ENCODE data around the gene CLCN6.

Gene CLCN6

DNA sequence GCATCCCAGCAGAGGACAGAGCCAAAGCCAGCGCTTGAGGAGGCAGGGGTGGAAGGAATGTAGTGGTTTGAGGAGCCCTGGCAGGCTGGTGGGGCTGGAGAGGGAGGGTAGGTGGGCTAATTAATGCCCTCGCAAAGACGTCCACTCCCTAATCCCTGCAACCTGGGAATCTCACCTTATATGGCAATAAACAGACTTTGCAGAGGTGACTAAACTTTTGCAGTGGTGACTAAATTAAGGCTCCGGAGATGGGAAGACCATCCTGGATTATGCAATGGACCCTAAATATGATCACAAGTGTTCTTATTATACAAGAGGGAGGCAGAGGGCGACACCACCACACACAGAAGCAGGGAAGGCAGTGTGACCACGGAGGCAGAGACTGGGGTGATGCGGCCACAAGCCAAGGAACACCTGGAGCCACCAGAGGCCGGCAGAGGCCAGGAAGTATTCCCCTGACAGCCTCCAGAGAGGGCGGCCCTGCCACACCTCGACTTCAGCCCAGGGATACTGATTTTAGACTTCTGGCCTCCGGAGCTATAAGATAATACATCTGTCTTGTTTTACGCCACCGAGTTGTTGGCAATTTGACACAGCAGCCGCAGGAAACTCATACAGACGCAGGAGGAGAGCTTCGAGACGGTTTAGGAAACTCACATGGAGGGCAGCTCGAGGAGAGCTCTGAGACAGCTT lies 75.9 kb downstream of the CLCN6 start:
- ChIA-PET POLR2A (interaction anchor here (0.5 kb wide), 1 partner anchor 28 kb away, joined by 3 read pairs; no protein-coding TSS in a partner anchor), CTCF (no interaction called here)
- DNase-seq (ENCODE audit: extremely low spot score): no peak
- TF ChIP-seq, protein P1, sequence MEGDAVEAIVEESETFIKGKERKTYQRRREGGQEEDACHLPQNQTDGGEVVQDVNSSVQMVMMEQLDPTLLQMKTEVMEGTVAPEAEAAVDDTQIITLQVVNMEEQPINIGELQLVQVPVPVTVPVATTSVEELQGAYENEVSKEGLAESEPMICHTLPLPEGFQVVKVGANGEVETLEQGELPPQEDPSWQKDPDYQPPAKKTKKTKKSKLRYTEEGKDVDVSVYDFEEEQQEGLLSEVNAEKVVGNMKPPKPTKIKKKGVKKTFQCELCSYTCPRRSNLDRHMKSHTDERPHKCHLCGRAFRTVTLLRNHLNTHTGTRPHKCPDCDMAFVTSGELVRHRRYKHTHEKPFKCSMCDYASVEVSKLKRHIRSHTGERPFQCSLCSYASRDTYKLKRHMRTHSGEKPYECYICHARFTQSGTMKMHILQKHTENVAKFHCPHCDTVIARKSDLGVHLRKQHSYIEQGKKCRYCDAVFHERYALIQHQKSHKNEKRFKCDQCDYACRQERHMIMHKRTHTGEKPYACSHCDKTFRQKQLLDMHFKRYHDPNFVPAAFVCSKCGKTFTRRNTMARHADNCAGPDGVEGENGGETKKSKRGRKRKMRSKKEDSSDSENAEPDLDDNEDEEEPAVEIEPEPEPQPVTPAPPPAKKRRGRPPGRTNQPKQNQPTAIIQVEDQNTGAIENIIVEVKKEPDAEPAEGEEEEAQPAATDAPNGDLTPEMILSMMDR (IDR thresholded peaks at IDR 0.05; ENCODE audit: control extremely low read depth, extremely low read depth, low read depth, missing control alignments): no peak

DNA sequence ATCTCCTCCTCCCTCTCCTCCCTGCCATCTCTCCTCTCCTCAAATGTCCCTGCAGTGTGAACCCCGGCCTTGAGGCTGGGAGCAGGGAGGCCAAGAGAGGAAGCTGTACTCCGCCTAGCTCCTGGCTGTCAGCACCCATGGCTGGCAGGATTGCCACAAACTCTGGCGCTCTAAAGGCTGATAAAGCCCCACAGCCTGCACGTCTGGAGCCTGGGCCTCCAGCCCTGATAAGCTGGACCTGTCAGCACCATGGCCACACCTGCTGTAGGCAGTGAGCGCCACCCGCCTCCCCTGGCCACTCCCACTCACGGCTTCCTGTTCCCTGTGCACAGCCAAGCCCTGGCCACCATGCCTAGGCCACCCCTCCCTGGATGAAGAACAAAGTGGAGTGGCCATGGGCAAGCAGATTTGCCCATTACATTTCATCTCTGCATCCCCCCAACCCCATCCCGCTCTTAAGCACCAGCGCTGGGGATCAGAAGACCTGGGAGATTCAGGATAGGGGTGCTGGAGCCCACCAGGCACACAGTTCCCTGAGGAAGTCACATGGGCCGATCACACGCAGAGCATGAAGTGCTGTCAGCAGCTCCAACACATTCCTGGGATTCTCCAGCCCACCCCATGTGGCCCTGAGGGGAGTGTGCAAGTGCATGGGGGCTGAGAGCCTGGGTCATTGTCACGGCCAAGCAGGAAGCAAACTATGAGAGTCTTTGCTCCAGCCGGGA lies 77.0 kb downstream of the CLCN6 start:
- POLR2A ChIA-PET: no interaction called here
- no peak for DNase-seq (ENCODE audit: extremely low spot score)
- CTCF ChIA-PET: no interaction called here
- TF ChIP-seq, protein P1 (IDR thresholded peaks at IDR 0.05; ENCODE audit: control extremely low read depth, extremely low read depth, low read depth, missing control alignments): no peak

- no peak for DNase-seq (ENCODE audit: extremely low spot score)
- TF ChIP-seq, protein P1 (IDR thresholded peaks at IDR 0.05; ENCODE audit: control extremely low read depth, extremely low read depth, low read depth, missing control alignments): no peak
- ChIA-PET POLR2A (interaction anchor here (1.2 kb wide), 1 partner anchor 24 kb away, joined by 4 read pairs; no protein-coding TSS in a partner anchor), CTCF (no interaction called here)
Measured at GRCh38 chr1:11885916-11886315, 79.9 kb downstream of the CLCN6 start.

GRCh38 chr1:11886986-11887665 lies 81.1 kb downstream of the CLCN6 start:
- DNase-seq (ENCODE audit: extremely low spot score): no peak
- ChIA-PET POLR2A (interaction anchor here (1.2 kb wide), 1 partner anchor 22 kb away, joined by 4 read pairs; no protein-coding TSS in a partner anchor), CTCF (interaction anchor here (1.4 kb wide), 1 partner anchor 9 kb away, joined by 3 read pairs; no protein-coding TSS in a partner anchor)
- TF ChIP-seq, protein P1 (IDR thresholded peaks at IDR 0.05; ENCODE audit: control extremely low read depth, extremely low read depth, low read depth, missing control alignments): no peak

- DNase-seq (ENCODE audit: extremely low spot score): no peak
- POLR2A ChIA-PET: no interaction called here
- TF ChIP-seq, protein P1 (IDR thresholded peaks at IDR 0.05; ENCODE audit: control extremely low read depth, extremely low read depth, low read depth, missing control alignments): no peak
- CTCF ChIA-PET: interaction anchor here (1.4 kb wide), 1 partner anchor 8 kb away, joined by 3 read pairs; no protein-coding TSS in a partner anchor
Measured at GRCh38 chr1:11887666-11888007, 81.6 kb downstream of the CLCN6 start.

- CTCF ChIA-PET: interaction anchor here (1.4 kb wide), 1 partner anchor 8 kb away, joined by 3 read pairs; no protein-coding TSS in a partner anchor
- TF ChIP-seq, protein P1 (IDR thresholded peaks at IDR 0.05; ENCODE audit: control extremely low read depth, extremely low read depth, low read depth, missing control alignments): no peak
- POLR2A ChIA-PET: no interaction called here
- DNase-seq (ENCODE audit: extremely low spot score): no peak
Measured at GRCh38 chr1:11888206-11888876, 82.3 kb downstream of the CLCN6 start.
